Muscle of leg (tissue), 11 donors: ENCODE data around the gene AEN. TPM values are rescaled to one million over a fixed set of nuclear protein-coding genes. Genes with fewer than 3 reads are reported as not detected.
A peak's percentile ranks its signal among the peaks of the same experiment; 100 is the strongest.

Experiments
- DNase-seq: peaks from one replicate; pipeline ENCODE4 v3.0.0; 2013
- H3K27ac ChIP-seq: one replicate; pipeline ENCODE4 v1.5.1; 2013; ENCODE audit warnings: mild to moderate bottlenecking, low read length, control low read depth
- H3K27me3 ChIP-seq: one replicate; pipeline ENCODE4 v1.6.1; 2013; ENCODE audit warnings: low read length; ENCODE audit not compliant: control insufficient read depth, insufficient read depth
- H3K36me3 ChIP-seq: one replicate; pipeline ENCODE4 v1.6.1; 2013; ENCODE audit warnings: low read length; ENCODE audit not compliant: control insufficient read depth, insufficient read depth
- H3K4me1 ChIP-seq: one replicate; pipeline ENCODE4 v1.6.1; 2013; ENCODE audit warnings: low read length; ENCODE audit not compliant: control insufficient read depth, insufficient read depth
- H3K4me3 ChIP-seq: one replicate; pipeline ENCODE4 v1.5.1; 2013; ENCODE audit warnings: low read length, control low read depth
- H3K9me3 ChIP-seq: replicated peaks from 2 replicates; pipeline ENCODE4 v1.6.1; 2013; ENCODE audit warnings: low read depth, low read length; ENCODE audit not compliant: control insufficient read depth
- WGBS: methylation state at CpG from one replicate; pipeline ENCODE4 v1.1.5; 2013; ENCODE audit warnings: missing lambda C conversion rate; ENCODE audit not compliant: insufficient coverage; 5-methylcytosine and 5-hydroxymethylcytosine counted together
- polyA plus RNA-seq, 8 donors: library from polyadenylated mRNA; unstranded; fragments of 120-200 nt; gene quantifications; one replicate each; pipeline versions ENCODE4 v1.2.1 to v1.2.3, GENCODE V29; 2013; ENCODE audit warnings: inconsistent platforms in 1 of 8, low replicate concordance in 1 of 8; ENCODE audit not compliant: insufficient read length in 8 of 8, insufficient read depth in 1 of 8
- total RNA-seq: library from RNA; stranded (reverse); fragments of 120-200 nt; gene quantifications from one replicate; pipeline ENCODE4 v1.2.4, GENCODE V29; 2013

Gene AEN
- total and polyA plus RNA-seq, 9 donors, result 4.1 to 7.8 (median 5.9) TPM

DNA sequence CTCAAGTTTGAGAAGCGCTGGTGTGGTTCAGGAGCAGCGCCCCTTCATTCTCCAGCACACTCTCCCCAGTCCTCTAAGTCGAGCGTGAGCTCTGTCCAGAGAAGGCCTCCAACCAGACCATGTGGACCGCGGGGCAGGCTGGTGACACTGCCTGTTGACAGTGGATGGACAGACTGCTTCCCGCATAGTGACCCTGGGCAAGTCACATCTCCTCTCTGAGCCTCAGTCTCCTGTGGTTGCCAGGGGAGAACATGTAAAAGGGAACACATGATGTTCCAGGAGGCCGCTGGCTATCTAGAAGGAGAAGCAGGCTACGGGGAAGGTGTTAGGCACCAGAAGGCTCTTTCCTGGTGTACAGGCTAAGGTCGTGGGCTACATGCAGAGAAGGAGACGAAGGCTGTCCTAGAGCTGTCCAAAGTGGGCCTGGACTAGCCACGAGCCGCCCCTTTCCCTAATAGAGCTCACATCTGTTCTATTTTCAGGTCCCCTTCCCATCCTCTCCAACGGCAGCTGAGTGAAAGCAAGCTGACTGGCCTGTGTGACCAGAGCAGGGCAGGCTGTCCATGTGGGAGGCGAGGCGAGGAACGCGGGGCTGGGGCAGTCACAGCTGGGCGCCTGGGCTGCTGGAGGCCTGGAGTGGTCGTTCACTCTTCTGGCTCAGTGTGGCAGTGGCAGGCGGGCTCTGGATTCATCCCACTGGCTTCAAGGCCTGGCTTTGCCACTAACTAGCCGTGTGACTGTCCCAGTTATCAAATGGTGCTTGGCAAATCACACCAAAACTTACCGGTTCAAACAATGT is 28.8 kb downstream of the AEN start:
- no peak for DNase-seq
- H3K36me3 ChIP-seq, result no peaks in the 10 kb centered on the region
- no peaks in the 10 kb centered on the region for H3K9me3 ChIP-seq
- no peaks in the 10 kb centered on the region for H3K27me3 ChIP-seq
- peaks cover 12% of the 10 kb centered on the region for H3K4me1 ChIP-seq
- peak overlapping the region; percentile 81 for H3K27ac ChIP-seq
- no peak overlapping the region for H3K4me3 ChIP-seq
- WGBS, result 79% methylated on average over 16 of the region's 23 CpGs

DNA sequence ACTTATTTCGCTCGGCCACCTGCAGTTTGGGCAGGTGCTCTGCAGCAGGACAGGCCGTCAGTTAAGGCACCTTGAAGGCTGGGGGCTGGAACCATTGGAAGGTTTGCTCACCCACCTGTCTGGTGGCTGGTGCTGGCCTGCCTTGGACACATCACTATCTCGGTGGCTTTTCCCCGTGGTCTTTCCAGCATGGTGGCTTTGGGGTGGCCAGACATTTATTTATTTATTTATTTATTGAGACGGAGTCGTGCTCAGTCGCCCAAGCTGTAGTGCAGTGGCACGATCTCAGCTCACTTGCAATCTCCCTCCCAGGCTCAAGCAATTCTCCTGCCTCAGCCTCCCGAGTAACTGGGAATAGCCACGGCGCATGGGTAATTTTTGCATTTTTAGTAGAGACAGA is 29.4 kb downstream of the AEN start:
- WGBS, result 93% methylated on average over 3 of the region's 12 CpGs
- no peak overlapping the region for H3K27ac ChIP-seq
- DNase-seq, result no peak
- peaks cover 12% of the 10 kb centered on the region for H3K4me1 ChIP-seq
- no peak overlapping the region for H3K4me3 ChIP-seq
- no peaks in the 10 kb centered on the region for H3K36me3 ChIP-seq
- no peaks in the 10 kb centered on the region for H3K9me3 ChIP-seq
- no peaks in the 10 kb centered on the region for H3K27me3 ChIP-seq

DNA sequence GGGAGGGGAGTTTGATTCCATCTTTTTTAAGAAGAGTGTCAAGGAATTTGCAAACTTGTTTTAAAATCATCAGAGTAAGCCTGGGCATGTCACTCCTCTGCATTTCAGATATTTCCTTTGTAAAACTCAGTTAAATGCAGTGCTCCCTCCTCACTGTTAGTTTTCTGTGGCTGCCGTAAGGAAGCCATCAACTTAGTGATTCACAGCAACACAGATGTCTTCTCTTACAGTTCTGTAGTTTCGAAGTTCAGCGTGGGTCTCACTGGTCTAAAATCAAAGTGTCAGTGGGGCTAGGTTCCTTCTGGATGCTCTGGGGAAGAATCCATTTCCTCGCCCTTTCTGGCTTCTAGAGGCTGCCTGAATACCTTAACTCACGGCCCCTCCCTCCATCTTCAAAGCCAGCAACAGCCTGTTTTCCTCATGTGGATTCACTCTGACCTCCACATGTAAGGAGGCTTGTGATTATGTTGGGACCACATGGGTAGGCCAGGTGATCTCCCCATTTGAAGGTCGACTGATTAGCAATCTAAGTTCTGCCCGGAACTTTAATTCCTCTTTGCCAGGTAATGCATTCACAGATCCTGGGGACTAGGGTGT is 30.1 kb downstream of the AEN start:
- 63% methylated on average over 1 of the region's 7 CpGs for WGBS
- no peaks in the 10 kb centered on the region for H3K9me3 ChIP-seq
- DNase-seq, result no peak
- H3K27me3 ChIP-seq, result no peaks in the 10 kb centered on the region
- no peaks in the 10 kb centered on the region for H3K36me3 ChIP-seq
- no peak overlapping the region for H3K27ac ChIP-seq
- H3K4me1 ChIP-seq, result peaks cover 12% of the 10 kb centered on the region
- H3K4me3 ChIP-seq, result no peak overlapping the region

DNA sequence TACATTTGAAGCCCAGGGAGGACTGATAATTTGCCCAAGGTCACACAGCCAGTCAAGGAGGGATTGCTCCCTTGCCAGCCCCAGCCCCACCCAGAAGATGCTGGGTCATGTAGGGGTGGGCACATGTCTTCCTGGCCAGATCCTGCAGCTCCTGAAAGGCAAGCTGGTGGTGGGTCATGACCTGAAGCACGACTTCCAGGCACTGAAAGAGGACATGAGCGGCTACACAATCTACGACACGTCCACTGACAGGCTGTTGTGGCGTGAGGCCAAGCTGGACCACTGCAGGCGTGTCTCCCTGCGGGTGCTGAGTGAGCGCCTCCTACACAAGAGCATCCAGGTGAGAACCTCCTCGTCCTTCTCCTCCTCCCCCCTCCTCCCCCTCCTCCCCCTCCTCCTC is 30.8 kb downstream of the AEN start:
- H3K27me3 ChIP-seq, result no peaks in the 10 kb centered on the region
- no peak for DNase-seq
- no peaks in the 10 kb centered on the region for H3K36me3 ChIP-seq
- H3K4me3 ChIP-seq, result no peak overlapping the region
- H3K4me1 ChIP-seq, result peaks cover 12% of the 10 kb centered on the region
- WGBS, result 82% methylated on average over 4 of the region's 9 CpGs
- H3K27ac ChIP-seq, result no peak overlapping the region
- no peaks in the 10 kb centered on the region for H3K9me3 ChIP-seq

DNA sequence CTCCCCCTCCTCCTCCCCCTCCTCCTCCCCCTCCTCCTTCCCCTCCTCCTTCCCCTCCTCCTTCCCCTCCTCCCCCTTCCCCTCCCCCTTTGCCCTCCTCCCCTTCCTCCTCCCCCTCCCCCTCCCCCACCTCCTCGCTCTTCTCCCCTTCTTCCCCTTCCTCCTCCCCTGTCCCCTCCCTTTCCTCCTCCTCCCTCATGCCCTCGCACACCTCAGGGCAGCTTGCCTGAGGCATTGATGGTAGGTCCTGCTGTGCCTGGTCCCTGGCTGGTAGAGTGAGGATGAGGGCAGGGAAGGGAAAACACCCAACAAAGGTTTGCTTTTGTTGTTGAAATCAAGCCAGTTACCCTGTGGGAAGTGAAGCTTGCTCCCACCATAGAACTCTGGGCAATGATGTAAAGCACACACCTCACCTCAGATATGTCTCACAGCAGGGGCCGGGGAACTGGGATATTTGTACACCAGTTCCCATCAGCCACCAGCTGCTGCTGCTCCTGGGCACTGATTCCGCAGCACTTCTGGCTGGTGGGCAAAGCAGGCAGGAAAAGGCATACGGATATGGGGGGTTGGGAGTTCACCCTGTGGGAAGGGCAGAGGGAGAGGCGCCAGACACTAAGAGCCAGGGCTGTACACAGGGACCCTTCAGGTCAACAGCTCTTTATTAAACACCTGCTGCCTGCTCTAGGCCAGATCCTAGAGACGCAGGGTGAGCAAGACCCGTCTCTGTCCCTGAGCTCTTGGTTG is 31.5 kb downstream of the AEN start:
- Histone ChIP-seq H3K4me3 (no peak overlapping the region), H3K27ac (no peak overlapping the region), H3K9me3 (no peaks in the 10 kb centered on the region), H3K36me3 (no peaks in the 10 kb centered on the region), H3K4me1 (peaks cover 14% of the 10 kb centered on the region), H3K27me3 (no peaks in the 10 kb centered on the region)
- no peak for DNase-seq
- 38% methylated on average over 3 of the region's 8 CpGs for WGBS

DNA sequence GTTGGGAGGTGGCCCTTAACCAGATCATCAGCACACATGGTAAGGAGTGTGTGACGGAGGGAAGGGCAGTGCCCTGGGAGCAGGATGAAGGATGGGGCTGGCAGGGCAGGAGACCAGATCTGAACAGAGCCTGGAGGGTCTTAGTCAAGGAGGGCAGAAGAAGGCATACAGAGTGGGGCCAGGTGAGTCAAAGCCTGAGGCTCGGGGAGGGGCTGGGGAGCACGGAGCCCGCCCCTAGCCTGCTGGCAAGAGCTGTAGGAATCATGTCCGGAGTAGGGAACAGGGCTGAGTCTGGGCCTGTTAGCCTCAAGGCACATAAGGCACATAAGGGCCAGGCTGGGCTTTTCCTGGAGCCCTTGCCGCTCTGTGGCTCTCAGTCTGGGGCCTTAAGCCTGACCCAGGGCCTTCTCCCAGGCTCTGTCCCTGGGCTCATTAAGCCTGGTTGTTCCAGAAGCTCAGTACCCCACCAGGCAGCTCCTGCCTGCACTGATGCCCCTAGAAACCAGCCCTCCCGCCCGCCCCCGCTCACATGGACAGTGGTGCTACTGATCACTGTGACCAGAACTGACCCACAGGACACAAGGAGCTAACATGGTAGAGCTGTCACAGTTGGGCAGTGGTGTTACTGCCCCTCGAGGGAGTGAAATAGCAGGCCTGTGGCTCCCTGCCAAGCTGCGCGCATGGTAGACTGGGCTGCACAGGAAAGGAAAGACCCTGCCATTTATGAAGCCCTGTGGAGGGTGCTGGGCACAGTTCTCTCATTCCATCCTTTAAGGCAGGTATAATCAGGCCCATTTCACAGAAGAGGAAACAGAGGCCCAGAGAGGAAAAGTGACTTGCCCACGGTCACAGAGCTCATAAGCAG is 32.3 kb downstream of the AEN start:
- Histone ChIP-seq H3K4me3 (no peak overlapping the region), H3K27me3 (no peaks in the 10 kb centered on the region), H3K36me3 (no peaks in the 10 kb centered on the region), H3K9me3 (no peaks in the 10 kb centered on the region), H3K4me1 (peaks cover 21% of the 10 kb centered on the region), H3K27ac (no peak overlapping the region)
- no peak for DNase-seq
- WGBS, result 89% methylated on average over 11 of the region's 13 CpGs

DNA sequence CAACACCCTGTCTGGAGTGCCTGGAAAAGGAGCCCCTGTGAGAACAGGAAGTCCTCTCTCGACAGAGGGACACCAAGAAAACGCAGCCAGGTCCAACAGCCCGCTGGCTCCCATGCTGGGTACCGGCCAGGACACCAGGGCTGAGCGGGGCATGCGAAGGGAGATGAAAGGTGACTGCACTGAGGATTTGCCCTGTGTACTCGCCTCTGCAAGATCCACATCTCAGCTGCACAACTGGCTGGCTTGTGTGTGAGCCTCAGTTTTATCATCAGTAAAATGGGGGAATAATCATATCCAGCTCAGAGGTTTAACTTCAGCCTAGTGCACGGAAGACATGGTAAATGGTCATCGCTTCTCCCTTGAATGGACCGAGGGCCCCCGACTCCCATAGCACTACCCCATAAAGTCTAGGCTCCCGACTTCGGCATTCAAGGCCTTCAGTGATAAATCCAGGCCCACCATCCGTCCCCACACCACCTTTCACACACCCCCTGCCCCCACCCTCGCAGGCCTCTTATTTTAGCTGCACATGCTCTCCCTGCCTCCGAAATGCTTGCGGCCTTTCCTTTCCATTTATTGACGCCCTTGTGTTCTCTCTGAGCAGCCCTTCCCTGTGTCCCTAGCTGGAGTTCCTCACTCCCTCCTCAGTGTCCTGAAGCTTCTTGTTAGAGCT is 33.4 kb downstream of the AEN start:
- Histone ChIP-seq H3K9me3 (no peaks in the 10 kb centered on the region), H3K4me3 (no peak overlapping the region), H3K27me3 (no peaks in the 10 kb centered on the region), H3K27ac (no peak overlapping the region), H3K36me3 (no peaks in the 10 kb centered on the region), H3K4me1 (peaks cover 24% of the 10 kb centered on the region)
- 88% methylated on average over 18 of the region's 18 CpGs for WGBS
- no peak for DNase-seq

DNA sequence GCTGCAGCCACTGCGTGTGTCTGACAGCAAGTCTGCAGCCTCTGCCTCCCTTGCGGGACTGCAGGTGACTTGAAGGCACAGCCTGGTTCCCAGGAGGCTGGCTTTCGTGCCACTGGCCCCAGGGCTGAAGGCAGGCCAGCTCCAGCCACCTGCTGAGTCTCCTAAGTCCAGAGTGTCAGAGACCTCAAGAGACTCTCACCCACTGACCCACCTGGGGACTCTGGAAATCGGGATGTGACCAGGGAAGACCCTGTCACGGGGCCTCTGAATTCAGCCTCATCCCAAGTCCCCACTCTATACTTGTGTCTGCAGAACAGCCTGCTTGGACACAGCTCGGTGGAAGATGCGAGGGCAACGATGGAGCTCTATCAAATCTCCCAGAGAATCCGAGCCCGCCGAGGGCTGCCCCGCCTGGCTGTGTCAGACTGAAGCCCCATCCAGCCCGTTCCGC is 34.0 kb downstream of the AEN start:
- no peaks in the 10 kb centered on the region for H3K36me3 ChIP-seq
- no peaks in the 10 kb centered on the region for H3K27me3 ChIP-seq
- H3K4me1 ChIP-seq, result peaks cover 25% of the 10 kb centered on the region
- no peak overlapping the region for H3K27ac ChIP-seq
- WGBS, result 77% methylated on average over 12 of the region's 14 CpGs
- H3K9me3 ChIP-seq, result no peaks in the 10 kb centered on the region
- DNase-seq, result no peak
- no peak overlapping the region for H3K4me3 ChIP-seq

DNA sequence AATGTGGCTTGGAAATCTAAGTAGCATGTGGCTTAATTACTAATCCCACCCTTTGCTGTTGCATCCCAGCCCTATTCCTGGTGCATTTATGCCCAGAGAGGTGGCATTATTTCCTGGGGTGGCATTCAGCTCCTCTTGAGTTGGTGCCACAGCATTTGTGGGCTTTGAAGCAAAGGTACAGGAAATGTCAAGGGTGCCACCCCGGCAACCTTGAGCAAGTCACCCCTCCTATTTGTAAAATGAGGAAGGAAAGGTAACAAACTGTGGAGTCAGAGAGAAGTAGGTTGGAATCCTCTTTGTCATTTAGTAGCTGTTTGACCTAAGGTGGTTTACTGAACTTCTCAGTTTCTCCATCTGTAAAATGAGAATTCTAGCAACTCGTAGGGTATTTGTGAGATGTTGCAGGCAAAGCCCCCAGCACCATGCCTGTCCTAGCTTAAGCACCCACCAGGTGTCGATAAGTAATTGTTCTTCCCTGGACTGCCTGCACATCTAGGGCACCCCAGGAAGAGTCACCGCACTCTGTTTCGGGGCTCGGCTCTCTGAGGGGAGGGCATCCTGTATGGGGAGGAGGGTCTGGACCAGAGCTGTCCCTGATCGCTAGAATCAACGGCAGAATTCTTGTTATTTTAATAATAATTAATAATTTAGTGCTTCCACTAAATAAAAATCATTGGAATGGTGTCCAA is 34.8 kb downstream of the AEN start:
- H3K36me3 ChIP-seq, result no peaks in the 10 kb centered on the region
- no CpG with 5 or more reads among the region's 8 CpGs for WGBS
- no peaks in the 10 kb centered on the region for H3K27me3 ChIP-seq
- no peaks in the 10 kb centered on the region for H3K9me3 ChIP-seq
- peaks cover 28% of the 10 kb centered on the region for H3K4me1 ChIP-seq
- H3K27ac ChIP-seq, result no peak overlapping the region
- no peak for DNase-seq
- no peak overlapping the region for H3K4me3 ChIP-seq
